ENCODE data around the gene EFTUD2.

Gene EFTUD2

GRCh38 chr17:44901411-44901921, 2.2 kb upstream of the EFTUD2 start:
- H3K4me3 ChIP-seq (ENCODE audit: low read depth, low read length) = no peak overlapping the region
- no peak for TF ChIP-seq CTCF (IDR thresholded peaks at IDR 0.05; ENCODE audit: control insufficient read depth, extremely low read depth, insufficient read depth)
- DNase-seq (ENCODE audit: low read depth) = no peak

- TF ChIP-seq CTCF (IDR thresholded peaks at IDR 0.05; ENCODE audit: control insufficient read depth, extremely low read depth, insufficient read depth) = no peak
- no peak for DNase-seq (ENCODE audit: low read depth)
- H3K4me3 ChIP-seq (ENCODE audit: low read depth, low read length) = no peak overlapping the region
These were observed 1.6 kb upstream of the EFTUD2 start for GRCh38 chr17:44900894-44901293.

GRCh38 chr17:44898768-44899073, 524 bp downstream of the EFTUD2 start:
- DNase-seq (ENCODE audit: low read depth) = peak; percentile 26
- H3K4me3 ChIP-seq (ENCODE audit: low read depth, low read length) = peak overlapping the region; percentile 90
- no peak for TF ChIP-seq CTCF (IDR thresholded peaks at IDR 0.05; ENCODE audit: control insufficient read depth, extremely low read depth, insufficient read depth)

DNA sequence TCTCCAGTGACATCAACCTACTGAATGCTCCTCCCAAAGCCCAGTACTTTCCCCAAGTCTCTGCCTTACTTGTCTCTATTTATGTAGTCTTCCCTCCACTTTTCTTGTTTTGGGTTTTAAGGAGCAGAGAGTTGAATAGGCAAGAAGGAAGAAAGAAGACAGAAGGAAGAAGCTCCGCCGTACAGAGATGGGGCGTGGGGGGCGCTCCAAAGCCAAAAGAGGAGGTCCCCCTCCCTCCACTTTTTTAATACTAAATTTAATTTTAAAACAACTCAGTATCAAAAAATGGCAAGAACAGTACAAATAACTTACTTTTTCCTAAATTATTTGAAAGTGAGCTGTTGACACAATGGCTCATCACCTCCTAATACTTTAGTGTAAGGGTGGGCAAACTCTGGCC, 4.6 kb downstream of the EFTUD2 start:
- TF ChIP-seq CTCF (IDR thresholded peaks at IDR 0.05; ENCODE audit: control insufficient read depth, extremely low read depth, insufficient read depth) = no peak
- H3K4me3 ChIP-seq (ENCODE audit: low read depth, low read length) = no peak overlapping the region
- DNase-seq (ENCODE audit: low read depth) = no peak

GRCh38 chr17:44892250-44892649, 7.0 kb downstream of the EFTUD2 start:
- no peak overlapping the region for H3K4me3 ChIP-seq (ENCODE audit: low read depth, low read length)
- TF ChIP-seq CTCF (IDR thresholded peaks at IDR 0.05; ENCODE audit: control insufficient read depth, extremely low read depth, insufficient read depth) = no peak
- no peak for DNase-seq (ENCODE audit: low read depth)

DNA sequence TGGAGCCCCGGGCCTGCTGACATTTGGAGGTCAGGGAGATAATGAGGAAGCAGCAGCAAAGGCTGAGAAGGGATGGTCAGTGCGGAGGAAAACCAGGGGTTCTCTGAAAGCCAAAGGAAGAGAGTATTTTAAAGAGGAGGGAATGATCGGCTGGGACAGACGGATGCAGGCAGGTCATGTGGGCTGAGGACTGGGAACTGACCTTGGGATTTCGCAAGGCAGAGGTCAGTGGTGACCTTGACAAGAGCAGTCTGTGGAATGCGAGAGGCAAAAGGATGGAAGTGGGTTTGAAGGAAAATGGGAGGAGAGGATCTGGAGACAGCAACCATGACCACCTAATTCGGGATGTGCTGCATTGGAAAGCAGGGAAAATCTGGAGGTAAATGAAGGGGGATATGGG, 10.2 kb downstream of the EFTUD2 start:
- H3K4me3 ChIP-seq (ENCODE audit: low read depth, low read length) = no peak overlapping the region
- DNase-seq (ENCODE audit: low read depth) = no peak
- TF ChIP-seq CTCF (IDR thresholded peaks at IDR 0.05; ENCODE audit: control insufficient read depth, extremely low read depth, insufficient read depth) = no peak

Measured in LNCaP clone FGC (cell line).